ENCODE measurements around the gene FIP1L1.
"Not testable (repeated sequence)": the region's sequence is repeated elsewhere in the genome, so short reads cannot be mapped to it uniquely, and the experiment has no call there.

Gene FIP1L1

DNA sequence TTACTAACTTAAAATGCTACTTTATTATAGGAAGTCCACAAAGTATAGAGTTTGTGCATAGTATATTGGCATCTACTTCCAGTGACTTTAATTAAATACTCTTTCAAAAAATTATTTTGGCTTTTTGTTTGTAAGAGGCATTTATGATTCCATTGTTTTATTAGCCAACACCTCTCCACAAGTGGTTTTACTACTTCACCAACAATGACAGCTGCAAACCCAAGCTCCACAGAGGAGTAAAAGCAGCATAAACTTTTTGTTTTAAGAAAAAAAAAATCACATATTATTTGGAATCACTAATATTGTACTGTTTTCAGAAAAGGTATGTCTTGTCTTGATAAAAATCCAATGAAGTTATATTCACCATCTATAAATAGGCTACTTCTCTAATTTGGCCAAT lies 88.5 kb downstream of the FIP1L1 start:
- DNase-seq (ENCODE audit: low read depth in 1 of 2, low spot score in 1 of 2): no peak
- TF ChIP-seq GABPA (IDR thresholded peaks at IDR 0.05; ENCODE audit: low read depth): no peak
- TF ChIP-seq, protein P1, sequence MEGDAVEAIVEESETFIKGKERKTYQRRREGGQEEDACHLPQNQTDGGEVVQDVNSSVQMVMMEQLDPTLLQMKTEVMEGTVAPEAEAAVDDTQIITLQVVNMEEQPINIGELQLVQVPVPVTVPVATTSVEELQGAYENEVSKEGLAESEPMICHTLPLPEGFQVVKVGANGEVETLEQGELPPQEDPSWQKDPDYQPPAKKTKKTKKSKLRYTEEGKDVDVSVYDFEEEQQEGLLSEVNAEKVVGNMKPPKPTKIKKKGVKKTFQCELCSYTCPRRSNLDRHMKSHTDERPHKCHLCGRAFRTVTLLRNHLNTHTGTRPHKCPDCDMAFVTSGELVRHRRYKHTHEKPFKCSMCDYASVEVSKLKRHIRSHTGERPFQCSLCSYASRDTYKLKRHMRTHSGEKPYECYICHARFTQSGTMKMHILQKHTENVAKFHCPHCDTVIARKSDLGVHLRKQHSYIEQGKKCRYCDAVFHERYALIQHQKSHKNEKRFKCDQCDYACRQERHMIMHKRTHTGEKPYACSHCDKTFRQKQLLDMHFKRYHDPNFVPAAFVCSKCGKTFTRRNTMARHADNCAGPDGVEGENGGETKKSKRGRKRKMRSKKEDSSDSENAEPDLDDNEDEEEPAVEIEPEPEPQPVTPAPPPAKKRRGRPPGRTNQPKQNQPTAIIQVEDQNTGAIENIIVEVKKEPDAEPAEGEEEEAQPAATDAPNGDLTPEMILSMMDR (IDR thresholded peaks at IDR 0.05; ENCODE audit: insufficient read depth, low read length): no peak
- no peak for TF ChIP-seq POLR2AphosphoS5 (IDR thresholded peaks at IDR 0.05; ENCODE audit: low read depth)
- no peak for TF ChIP-seq REST (IDR thresholded peaks at IDR 0.05; ENCODE audit: insufficient replicate concordance, low read depth)
- TF ChIP-seq SPI1 (IDR thresholded peaks at IDR 0.05; ENCODE audit: borderline replicate concordance, low read depth): no peak
- H3K27me3 ChIP-seq (ENCODE audit: insufficient read depth, poor library complexity, severe bottlenecking): no peaks in the 10 kb centered on the region
- no peak overlapping the region for H3K4me3 ChIP-seq (replicated peaks; ENCODE audit: insufficient read depth, low read length)
- H3K27ac ChIP-seq (replicated peaks): no peak overlapping the region

- H3K27me3 ChIP-seq (ENCODE audit: insufficient read depth, poor library complexity, severe bottlenecking); DNase-seq (ENCODE audit: low read depth in 1 of 2, low spot score in 1 of 2); H3K27ac ChIP-seq (replicated peaks); H3K4me3 ChIP-seq (replicated peaks; ENCODE audit: insufficient read depth, low read length): not testable (repeated sequence)
These were observed 89.1 kb downstream of the FIP1L1 start for GRCh38 chr4:53466576-53466975.

DNA sequence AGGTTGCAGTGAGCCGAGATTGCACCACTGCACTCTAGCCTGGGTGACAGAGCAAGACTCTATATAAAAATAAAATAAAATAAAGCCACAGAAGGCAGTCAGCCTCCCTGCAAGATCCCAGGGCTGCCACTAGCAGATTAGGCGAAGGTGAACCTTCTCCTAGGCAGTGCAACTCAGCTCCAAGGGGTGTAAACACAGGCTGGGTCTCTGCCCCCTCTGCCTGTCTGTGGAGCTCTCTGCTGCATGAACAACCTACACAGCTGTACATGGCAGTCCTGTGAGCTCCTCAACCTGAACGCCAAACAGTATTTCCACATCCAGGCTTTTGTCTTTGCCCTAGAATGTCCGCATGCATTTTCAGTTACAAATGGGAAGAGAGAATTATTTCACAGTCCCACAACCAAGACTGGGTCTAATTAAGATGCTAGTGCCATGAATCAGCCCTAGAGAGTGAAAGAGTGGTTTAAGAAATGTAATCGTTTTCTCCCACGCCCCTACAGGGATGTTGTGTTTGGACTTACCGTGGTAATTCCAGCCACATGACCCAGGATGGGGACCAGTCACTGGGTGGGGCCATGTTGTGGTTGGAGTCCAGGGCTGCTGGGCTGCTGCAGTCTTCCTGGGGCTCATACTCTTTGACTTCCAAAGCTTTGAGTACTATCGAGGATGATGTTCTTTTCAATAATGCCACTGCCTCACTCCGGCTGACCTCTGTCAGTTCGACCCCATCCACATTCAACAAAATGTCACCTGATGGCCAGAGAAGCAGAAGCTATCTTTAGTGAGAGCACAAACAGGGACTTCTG lies 99.0 kb downstream of the FIP1L1 start:
- TF ChIP-seq, protein P1 (IDR thresholded peaks at IDR 0.05; ENCODE audit: insufficient read depth, low read length): no peak
- TF ChIP-seq REST (IDR thresholded peaks at IDR 0.05; ENCODE audit: insufficient replicate concordance, low read depth): no peak
- TF ChIP-seq SPI1 (IDR thresholded peaks at IDR 0.05; ENCODE audit: borderline replicate concordance, low read depth): no peak
- TF ChIP-seq POLR2AphosphoS5 (IDR thresholded peaks at IDR 0.05; ENCODE audit: low read depth): no peak
- no peak for TF ChIP-seq GABPA (IDR thresholded peaks at IDR 0.05; ENCODE audit: low read depth)
- Histone ChIP-seq H3K27ac (replicated peaks) (no peak overlapping the region), H3K27me3 (ENCODE audit: insufficient read depth, poor library complexity, severe bottlenecking) (no peaks in the 10 kb centered on the region), H3K4me3 (replicated peaks; ENCODE audit: insufficient read depth, low read length) (no peak overlapping the region)
- no peak for DNase-seq (ENCODE audit: low read depth in 1 of 2, low spot score in 1 of 2)

DNA sequence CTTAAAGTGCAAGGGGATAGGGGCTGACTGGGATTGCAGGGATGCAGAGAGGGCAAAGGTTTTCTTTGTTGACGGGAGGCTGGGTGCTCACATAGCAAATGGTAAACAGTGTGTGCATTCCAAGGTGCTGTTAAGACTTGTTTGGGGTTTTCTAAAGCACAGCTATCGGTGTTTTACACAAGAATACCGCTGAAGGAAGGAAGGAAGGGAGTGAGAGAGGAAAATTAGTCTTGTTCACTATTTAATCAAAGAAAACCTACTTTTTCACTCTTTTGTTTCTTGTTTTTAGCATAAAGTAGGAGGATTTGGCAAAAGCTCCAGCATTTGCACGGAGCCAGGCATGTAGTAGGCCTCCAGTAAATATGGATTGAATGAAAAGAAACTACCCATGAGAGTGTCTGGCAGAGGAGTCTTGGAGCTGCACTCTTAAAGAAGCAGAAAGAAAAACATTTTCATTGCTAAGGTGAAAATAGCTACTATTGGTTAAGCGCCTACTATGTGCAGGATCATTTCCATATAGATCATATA lies 99.7 kb downstream of the FIP1L1 start:
- Histone ChIP-seq H3K27ac (replicated peaks) (no peak overlapping the region), H3K4me3 (replicated peaks; ENCODE audit: insufficient read depth, low read length) (no peak overlapping the region), H3K27me3 (ENCODE audit: insufficient read depth, poor library complexity, severe bottlenecking) (no peaks in the 10 kb centered on the region)
- no peak for TF ChIP-seq SPI1 (IDR thresholded peaks at IDR 0.05; ENCODE audit: borderline replicate concordance, low read depth)
- TF ChIP-seq REST (IDR thresholded peaks at IDR 0.05; ENCODE audit: insufficient replicate concordance, low read depth): no peak
- TF ChIP-seq POLR2AphosphoS5 (IDR thresholded peaks at IDR 0.05; ENCODE audit: low read depth): no peak
- TF ChIP-seq, protein P1 (IDR thresholded peaks at IDR 0.05; ENCODE audit: insufficient read depth, low read length): no peak
- no peak for TF ChIP-seq GABPA (IDR thresholded peaks at IDR 0.05; ENCODE audit: low read depth)
- no peak for DNase-seq (ENCODE audit: low read depth in 1 of 2, low spot score in 1 of 2)

Data from HL-60 (cell line).